ENCODE data around the gene FAM180B. TPM values are rescaled to one million over a fixed set of nuclear protein-coding genes. Genes with fewer than 3 reads are reported as not detected.
A peak's percentile ranks its signal among the peaks of the same experiment; 100 is the strongest.

The FAM180B gene
- total RNA-seq, 1 donor from 2014 or later, result not detected

GRCh38 chr11:47565340-47566148 is 20.9 kb upstream of the FAM180B start, which contains the start of gene PTPMT1:
Gene PTPMT1 (plus strand): TSS chr11:47565599. CDS start chr11:47565623, 24 bp downstream.
- ATAC-seq (ENCODE audit: poor library complexity) (peak; percentile 98), DNase-seq (peak; percentile 88)
- intact Hi-C loops (cut with DNase I), result no loop called here

GRCh38 chr11:47566149-47566698 is 20.3 kb upstream of the FAM180B start:
- intact Hi-C loops (cut with DNase I), result no loop called here
- ATAC-seq (ENCODE audit: poor library complexity), result peak; percentile 24
- DNase-seq, result no peak

- no peak for ATAC-seq (ENCODE audit: poor library complexity)
- intact Hi-C loops (cut with DNase I), result no loop called here
- DNase-seq, result no peak
Measured at GRCh38 chr11:47569646-47570045, 16.8 kb upstream of the FAM180B start.

GRCh38 chr11:47570651-47571356 is 15.7 kb upstream of the FAM180B start:
- ATAC-seq (ENCODE audit: poor library complexity), result no peak
- DNase-seq, result no peak
- intact Hi-C loops (cut with DNase I), result no loop called here

- DNase-seq (no peak), ATAC-seq (ENCODE audit: poor library complexity) (no peak)
- intact Hi-C loops (cut with DNase I), result no loop called here
Measured at GRCh38 chr11:47571357-47571729, 15.1 kb upstream of the FAM180B start.

- intact Hi-C loops (cut with DNase I), result no loop called here
- ATAC-seq (ENCODE audit: poor library complexity) (no peak), DNase-seq (no peak)
Measured at GRCh38 chr11:47571895-47572294, 14.6 kb upstream of the FAM180B start.

GRCh38 chr11:47572715-47573255 is 13.7 kb upstream of the FAM180B start:
- ATAC-seq (ENCODE audit: poor library complexity) (peak; percentile 28), DNase-seq (no peak)
- intact Hi-C loops (cut with DNase I), result no loop called here

GRCh38 chr11:47573321-47573720 is 13.2 kb upstream of the FAM180B start:
- intact Hi-C loops (cut with DNase I), result no loop called here
- DNase-seq, result peak; percentile 54
- peak; percentile 91 for ATAC-seq (ENCODE audit: poor library complexity)

GRCh38 chr11:47577460-47578041 is 8.9 kb upstream of the FAM180B start:
- DNase-seq (no peak), ATAC-seq (ENCODE audit: poor library complexity) (no peak)
- intact Hi-C loops (cut with DNase I), result no loop called here

GRCh38 chr11:47578524-47579494 is 7.7 kb upstream of the FAM180B start, which contains the start of the genes KBTBD4 and NDUFS3:
Gene KBTBD4 (minus strand): TSS chr11:47578970. CDS start chr11:47578951, 19 bp downstream.
Gene NDUFS3 (plus strand): TSS chr11:47579074. CDS start chr11:47579092, 18 bp downstream.
- intact Hi-C loops (cut with DNase I), result no loop called here
- ATAC-seq (ENCODE audit: poor library complexity) (peak; percentile 96), DNase-seq (peak; percentile 90)

GRCh38 chr11:47583844-47584243 is 2.6 kb upstream of the FAM180B start:
- no peak for DNase-seq
- intact Hi-C loops (cut with DNase I), result no loop called here

GRCh38 chr11:47587039-47587716 is 700 bp downstream of the FAM180B start:
- no peak for ATAC-seq (ENCODE audit: poor library complexity)

More at GRCh38 chr11:47583844-47584243, 2.6 kb upstream of the FAM180B start:
- no peak for ATAC-seq (ENCODE audit: poor library complexity)

GRCh38 chr11:47587723-47588326 is 1.3 kb downstream of the FAM180B start:
- DNase-seq (peak; percentile 78), ATAC-seq (ENCODE audit: poor library complexity) (peak; percentile 56)
- intact Hi-C loops (cut with DNase I), result no loop called here

More at GRCh38 chr11:47587039-47587716, 700 bp downstream of the FAM180B start:
- intact Hi-C loops (cut with DNase I), result no loop called here
- DNase-seq, result no peak

- intact Hi-C loops (cut with DNase I), result no loop called here
- no peak for ATAC-seq (ENCODE audit: poor library complexity)
- no peak for DNase-seq
Measured at GRCh38 chr11:47589118-47589517, 2.6 kb downstream of the FAM180B start.

- ATAC-seq (ENCODE audit: poor library complexity) (no peak), DNase-seq (no peak)
- intact Hi-C loops (cut with DNase I), result no loop called here
Measured at GRCh38 chr11:47589584-47589976, 3.1 kb downstream of the FAM180B start.

GRCh38 chr11:47589977-47590861 is 3.7 kb downstream of the FAM180B start:
- no peak for DNase-seq
- no peak for ATAC-seq (ENCODE audit: poor library complexity)
- intact Hi-C loops (cut with DNase I), result no loop called here

Measured in Right ventricle myocardium superior (tissue), 1 donor.